ENCODE data around the gene SMIM29. TPM values are rescaled to one million over a fixed set of nuclear protein-coding genes. Genes with fewer than 3 reads are reported as not detected.
A peak's percentile ranks its signal among the peaks of the same experiment; 100 is the strongest.

SMIM29 gene
- total RNA-seq, 1 donor from 2014 or later = 19.0 TPM

- TF ChIP-seq, protein P1, sequence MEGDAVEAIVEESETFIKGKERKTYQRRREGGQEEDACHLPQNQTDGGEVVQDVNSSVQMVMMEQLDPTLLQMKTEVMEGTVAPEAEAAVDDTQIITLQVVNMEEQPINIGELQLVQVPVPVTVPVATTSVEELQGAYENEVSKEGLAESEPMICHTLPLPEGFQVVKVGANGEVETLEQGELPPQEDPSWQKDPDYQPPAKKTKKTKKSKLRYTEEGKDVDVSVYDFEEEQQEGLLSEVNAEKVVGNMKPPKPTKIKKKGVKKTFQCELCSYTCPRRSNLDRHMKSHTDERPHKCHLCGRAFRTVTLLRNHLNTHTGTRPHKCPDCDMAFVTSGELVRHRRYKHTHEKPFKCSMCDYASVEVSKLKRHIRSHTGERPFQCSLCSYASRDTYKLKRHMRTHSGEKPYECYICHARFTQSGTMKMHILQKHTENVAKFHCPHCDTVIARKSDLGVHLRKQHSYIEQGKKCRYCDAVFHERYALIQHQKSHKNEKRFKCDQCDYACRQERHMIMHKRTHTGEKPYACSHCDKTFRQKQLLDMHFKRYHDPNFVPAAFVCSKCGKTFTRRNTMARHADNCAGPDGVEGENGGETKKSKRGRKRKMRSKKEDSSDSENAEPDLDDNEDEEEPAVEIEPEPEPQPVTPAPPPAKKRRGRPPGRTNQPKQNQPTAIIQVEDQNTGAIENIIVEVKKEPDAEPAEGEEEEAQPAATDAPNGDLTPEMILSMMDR (IDR thresholded peaks at IDR 0.05) = no peak
- H3K4me3 Mint-ChIP-seq (ENCODE audit: unreplicated experiment) = no peak overlapping the region
- H3K36me3 Mint-ChIP-seq (ENCODE audit: low read depth) = peaks cover 18% of the 10 kb centered on the region
- no peak overlapping the region for H3K27ac Mint-ChIP-seq (ENCODE audit: unreplicated experiment)
- DNase-seq (ENCODE audit: low spot score) = no peak
- no peaks in the 10 kb centered on the region for H3K27me3 Mint-ChIP-seq (ENCODE audit: low read depth)
- no peaks in the 10 kb centered on the region for H3K9me3 Mint-ChIP-seq (ENCODE audit: low read depth)
- no peaks in the 10 kb centered on the region for H3K4me1 Mint-ChIP-seq (ENCODE audit: low read depth)
Measured at GRCh38 chr6:34277763-34278112, 28.9 kb upstream of the SMIM29 start.

DNA sequence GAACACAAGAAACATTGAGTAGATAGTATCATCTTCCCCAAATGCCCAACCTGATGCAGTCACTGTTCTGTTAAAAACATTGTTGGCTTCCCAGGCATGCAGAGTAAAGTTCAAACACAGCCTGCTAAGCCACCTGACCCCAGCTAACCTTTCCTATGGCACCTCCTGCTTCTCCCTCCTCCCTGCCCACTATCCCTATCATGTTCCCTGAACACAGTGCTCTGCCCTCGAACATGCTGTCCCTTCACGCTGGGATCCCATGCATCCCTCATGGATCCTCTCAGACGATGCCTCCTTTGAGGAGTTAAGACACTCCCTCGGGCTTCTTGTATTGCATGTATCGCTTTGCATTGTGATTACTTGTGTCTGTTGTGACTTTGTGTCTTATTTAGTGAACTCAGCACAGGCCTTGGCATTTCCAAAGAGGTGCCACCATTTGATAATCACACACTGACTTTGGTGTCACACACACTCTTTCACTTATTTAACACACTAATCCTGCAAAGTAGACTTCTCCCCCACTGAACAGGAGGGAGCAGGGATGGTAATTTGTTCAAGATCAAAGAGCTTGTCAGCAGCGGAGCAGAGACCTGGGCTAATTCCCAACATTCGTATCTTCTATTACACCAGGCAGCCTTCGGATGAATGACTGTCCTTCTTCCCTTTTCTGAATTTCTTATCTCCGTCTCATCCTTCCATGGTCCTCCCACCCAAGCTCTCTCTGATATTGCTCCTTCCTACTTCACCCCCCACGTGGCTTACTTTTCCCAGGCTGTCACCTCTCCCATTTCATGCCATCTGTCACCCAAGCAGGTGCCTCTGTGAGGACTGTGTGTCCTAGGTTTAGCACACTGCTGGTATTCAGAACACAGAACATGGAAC, 28.3 kb upstream of the SMIM29 start:
- no peak overlapping the region for H3K27ac Mint-ChIP-seq (ENCODE audit: unreplicated experiment)
- no peaks in the 10 kb centered on the region for H3K9me3 Mint-ChIP-seq (ENCODE audit: low read depth)
- no peaks in the 10 kb centered on the region for H3K27me3 Mint-ChIP-seq (ENCODE audit: low read depth)
- no peak overlapping the region for H3K4me3 Mint-ChIP-seq (ENCODE audit: unreplicated experiment)
- no peaks in the 10 kb centered on the region for H3K4me1 Mint-ChIP-seq (ENCODE audit: low read depth)
- TF ChIP-seq, protein P1 (IDR thresholded peaks at IDR 0.05) = no peak
- H3K36me3 Mint-ChIP-seq (ENCODE audit: low read depth) = peaks cover 18% of the 10 kb centered on the region
- no peak for DNase-seq (ENCODE audit: low spot score)

DNA sequence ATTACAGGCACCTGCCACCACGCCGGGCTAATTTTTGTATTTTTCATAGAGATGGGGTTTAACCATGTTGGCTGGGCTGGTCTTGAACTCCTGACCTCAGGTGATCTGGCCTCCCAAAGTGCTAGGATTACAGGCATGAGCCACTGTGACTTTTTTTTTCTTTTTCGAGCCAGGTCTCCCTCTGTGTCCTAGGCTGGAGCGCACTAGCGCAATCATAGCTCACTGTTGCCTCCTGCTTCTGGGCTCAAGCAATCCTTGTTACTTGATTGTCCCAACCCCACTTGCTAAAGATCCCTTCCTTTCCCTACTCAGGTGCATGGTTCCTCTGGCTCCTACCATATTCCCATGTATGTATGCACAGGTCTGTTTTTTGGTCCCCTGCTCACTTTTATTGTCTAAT, 27.4 kb upstream of the SMIM29 start:
- Mint-ChIP-seq H3K27ac (ENCODE audit: unreplicated experiment) (no peak overlapping the region), H3K4me1 (ENCODE audit: low read depth) (no peaks in the 10 kb centered on the region)
- TF ChIP-seq, protein P1 (IDR thresholded peaks at IDR 0.05) = no peak

DNA sequence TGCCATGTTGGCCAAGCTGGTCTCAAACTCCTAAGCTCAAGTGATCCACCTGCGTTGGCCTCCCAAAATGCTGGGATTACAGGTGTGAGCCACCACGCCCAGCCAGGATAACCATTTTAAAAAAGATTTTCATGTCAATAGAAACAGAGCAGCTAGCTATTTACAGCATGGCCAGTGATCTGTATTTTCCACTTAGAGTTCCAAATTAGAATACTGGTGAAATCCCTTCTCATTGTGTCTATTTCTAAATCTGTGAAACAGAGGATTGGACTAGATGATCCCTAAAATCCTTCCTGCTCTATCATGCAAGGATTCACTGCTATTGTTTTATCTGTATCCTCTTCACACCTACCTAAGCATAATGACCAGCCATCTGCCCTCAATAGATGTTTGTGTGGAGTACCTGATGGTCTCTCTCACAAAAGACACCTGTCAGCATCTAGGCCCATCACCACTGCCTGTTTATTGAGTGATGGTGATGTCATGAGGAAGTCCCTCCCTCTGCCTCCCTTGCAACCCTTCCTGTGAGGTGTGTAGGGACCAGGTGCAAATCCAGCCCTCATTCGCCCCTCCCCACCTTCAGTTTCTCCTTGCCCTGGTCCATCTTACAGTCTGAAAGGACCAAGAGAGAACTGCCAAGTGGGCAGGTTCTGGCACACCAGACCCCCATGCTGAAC, 26.5 kb upstream of the SMIM29 start:
- Mint-ChIP-seq H3K4me3 (ENCODE audit: unreplicated experiment) (no peak overlapping the region), H3K36me3 (ENCODE audit: low read depth) (peaks cover 12% of the 10 kb centered on the region), H3K27ac (ENCODE audit: unreplicated experiment) (peak overlapping the region; percentile 22), H3K4me1 (ENCODE audit: low read depth) (no peaks in the 10 kb centered on the region), H3K9me3 (ENCODE audit: low read depth) (no peaks in the 10 kb centered on the region), H3K27me3 (ENCODE audit: low read depth) (no peaks in the 10 kb centered on the region)
- TF ChIP-seq, protein P1 (IDR thresholded peaks at IDR 0.05) = no peak
- no peak for DNase-seq (ENCODE audit: low spot score)

More for the DNA sequence above, 27.4 kb upstream of the SMIM29 start:
- Mint-ChIP-seq H3K27me3 (ENCODE audit: low read depth) (no peaks in the 10 kb centered on the region), H3K4me3 (ENCODE audit: unreplicated experiment) (no peak overlapping the region), H3K9me3 (ENCODE audit: low read depth) (no peaks in the 10 kb centered on the region), H3K36me3 (ENCODE audit: low read depth) (peaks cover 12% of the 10 kb centered on the region)
- DNase-seq (ENCODE audit: low spot score) = no peak

DNA sequence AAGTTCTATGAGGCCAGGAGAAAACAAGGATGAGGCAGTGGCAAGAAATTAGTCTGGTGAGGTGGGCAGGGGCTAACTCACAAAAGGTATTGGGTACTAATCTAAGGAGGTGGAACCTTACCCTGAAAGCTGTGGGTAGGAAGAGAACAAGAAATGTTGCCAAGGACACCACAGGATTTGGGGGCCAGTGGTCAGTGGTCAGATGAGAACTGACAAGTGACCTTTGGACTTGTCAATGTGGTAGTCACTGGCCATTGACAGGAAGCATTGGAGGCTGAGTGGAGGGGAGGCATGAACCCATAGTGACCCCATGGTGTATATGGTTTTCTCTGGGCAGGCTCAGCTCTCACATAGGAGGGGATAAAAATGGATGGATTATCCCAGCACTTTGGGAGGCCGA, 25.3 kb upstream of the SMIM29 start:
- Mint-ChIP-seq H3K4me1 (ENCODE audit: low read depth) (no peaks in the 10 kb centered on the region), H3K9me3 (ENCODE audit: low read depth) (no peaks in the 10 kb centered on the region), H3K27me3 (ENCODE audit: low read depth) (no peaks in the 10 kb centered on the region), H3K36me3 (ENCODE audit: low read depth) (peaks cover 7% of the 10 kb centered on the region), H3K4me3 (ENCODE audit: unreplicated experiment) (no peak overlapping the region), H3K27ac (ENCODE audit: unreplicated experiment) (no peak overlapping the region)
- TF ChIP-seq, protein P1 (IDR thresholded peaks at IDR 0.05) = no peak
- no peak for DNase-seq (ENCODE audit: low spot score)
